GM12878 (cell line): ENCODE results near the gene VTI1A.
A peak's percentile ranks its signal among the peaks of the same experiment; 100 is the strongest.

Source experiments
- BHLHE40 ChIP-seq, 2 experiments: fragments of 450-650 bp in 1 of 2; IDR thresholded peaks; 2 replicates each; pipeline ENCODE4 v1.6.1; 2011 to 2017; ENCODE audit warnings: low read depth in 2 of 2, borderline replicate concordance in 1 of 2, improper control_type of control experiment in 1 of 2, low read length in 1 of 2, mild to moderate bottlenecking in 1 of 2
- CTCF ChIP-seq, 3 experiments: IDR thresholded peaks in 2 of 3; conservative IDR thresholded peaks in 1 of 3; 2 replicates each; pipeline ENCODE4 v1.5.1; 2011; ENCODE audit warnings: low read depth in 3 of 3, low read length in 3 of 3, mild to moderate bottlenecking in 3 of 3, control low read depth in 2 of 3, moderate library complexity in 2 of 3, inconsistent platforms in 1 of 3, mixed read lengths in 1 of 3; ENCODE audit not compliant: control insufficient read depth in 2 of 3, insufficient read depth in 1 of 3; ENCODE audit errors: extremely low read depth in 1 of 3
- DPF2 ChIP-seq: fragments of 450-650 bp; IDR thresholded peaks from 2 replicates; pipeline ENCODE4 v1.6.1; 2017; ENCODE audit warnings: mild to moderate bottlenecking
- EGR1 ChIP-seq, 2 experiments: IDR thresholded peaks; 1 replicate in 1 of 2; 2 replicates in 1 of 2; pipeline ENCODE4 v1.6.1; 2011 to 2012; ENCODE audit warnings: low read depth in 2 of 2, low read length in 2 of 2, borderline replicate concordance in 1 of 2, mild to moderate bottlenecking in 1 of 2, moderate library complexity in 1 of 2
- HDAC2 ChIP-seq: fragments of 200-600 bp; sonication (generic); IDR thresholded peaks from 2 replicates; pipeline ENCODE4 v1.6.1; 2017
- MEF2A ChIP-seq: IDR thresholded peaks from 2 replicates; pipeline ENCODE4 v1.6.1; 2011; ENCODE audit warnings: low read depth, mild to moderate bottlenecking, low read length, moderate library complexity; ENCODE audit not compliant: insufficient read depth
- MTA3 ChIP-seq: IDR thresholded peaks from 2 replicates; pipeline ENCODE4 v1.6.1; 2012; ENCODE audit warnings: low read length, inconsistent platforms, borderline replicate concordance
- NR2F1 ChIP-seq: fragments of 450-650 bp; conservative IDR thresholded peaks from 2 replicates; pipeline ENCODE4 v1.6.1; 2017; ENCODE audit warnings: mild to moderate bottlenecking
- POLR2A ChIP-seq: IDR thresholded peaks from 2 replicates; pipeline ENCODE4 v1.6.1; 2011; ENCODE audit warnings: low read depth, mild to moderate bottlenecking, low read length

DNA sequence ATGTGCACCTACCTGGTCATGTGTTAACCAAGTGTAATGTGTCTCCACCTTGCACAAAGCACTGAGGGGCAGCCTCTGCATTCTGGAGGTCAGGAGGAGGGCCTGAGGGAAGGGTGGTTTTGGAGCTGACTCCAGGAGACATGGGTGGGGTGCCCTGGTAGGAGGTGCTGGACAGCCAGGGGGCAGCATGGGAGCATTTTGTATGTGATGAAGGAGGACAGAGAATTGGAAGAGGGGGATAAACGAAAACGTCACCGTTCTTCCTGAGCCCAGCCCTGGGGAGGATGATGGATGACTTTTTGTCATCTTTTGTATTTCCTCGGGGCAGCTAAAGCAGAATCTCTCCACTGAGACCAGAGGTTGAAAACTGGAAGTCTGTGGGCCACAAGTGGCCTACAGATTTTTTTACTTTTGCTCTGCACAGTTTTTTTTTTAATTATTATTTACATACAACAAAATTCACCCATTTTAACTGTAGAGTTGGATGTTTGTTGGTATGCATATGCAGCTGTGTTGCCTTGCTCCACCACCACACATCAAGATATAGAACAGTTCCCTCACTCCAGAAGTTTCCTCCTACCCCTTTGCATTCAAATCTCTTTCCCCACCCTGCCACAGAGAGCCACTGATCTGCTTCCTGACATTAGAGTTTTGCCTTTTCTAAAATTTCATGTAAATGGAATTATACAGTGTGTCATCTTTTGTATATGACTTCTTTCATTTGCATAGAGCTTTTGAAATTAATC lies 242.5 kb downstream of the VTI1A start:
- no peak for TF ChIP-seq MTA3
- no peak for TF ChIP-seq POLR2A
- no peak for TF ChIP-seq DPF2
- 0 out of 6 replicates have a peak, but pooled peaks of 1 of the 3 experiments have one; percentile 12 for TF ChIP-seq CTCF (IDR thresholded peaks at IDR 0.05 in 2 of 3, conservative IDR thresholded peaks at IDR 0.05 in 1 of 3; ENCODE audit: control insufficient read depth in 2 of 3, extremely low read depth in 1 of 3, insufficient read depth in 1 of 3, low read depth in 3 of 3, low read length in 3 of 3)
- TF ChIP-seq HDAC2, result no peak
- no peak for TF ChIP-seq NR2F1
- no peak for TF ChIP-seq EGR1 (IDR thresholded peaks at IDR 0.05; ENCODE audit: borderline replicate concordance in 1 of 2, low read depth in 2 of 2, low read length in 2 of 2)
- no peak for TF ChIP-seq BHLHE40 (IDR thresholded peaks at IDR 0.05; ENCODE audit: borderline replicate concordance in 1 of 2, low read depth in 2 of 2, low read length in 1 of 2)
- TF ChIP-seq MEF2A, result no peak
